CD4-positive, alpha-beta T cell (primary cell): ENCODE measurements around the gene VAV1. TPM values are rescaled to one million over a fixed set of nuclear protein-coding genes. Genes with fewer than 3 reads are reported as not detected.
"Not testable (repeated sequence)": the region's sequence is repeated elsewhere in the genome, so short reads cannot be mapped to it uniquely, and the experiment has no call there.

Source experiments
- ATAC-seq: fragments of 200-7000 bp; cut with Tn5 transposase; one replicate; pipeline ENCODE4 v1.10.0; 2022; ENCODE audit warnings: mild to moderate bottlenecking; ENCODE audit not compliant: poor library complexity
- CTCF ChIA-PET: fragments of 350-600 bp; sonication (Branson Sonifier 250); formaldehyde crosslinking; loops from one replicate; lab custom pipeline; 2021; ENCODE audit warnings: antibody characterized with exemption, inconsistent platforms; lab: Charles Lee
- POLR2A ChIA-PET: fragments of 350-600 bp; sonication (Branson Sonifier 250); formaldehyde crosslinking; loops from one replicate; lab custom pipeline; 2021; ENCODE audit warnings: antibody characterized with exemption, inconsistent platforms; lab: Charles Lee
- DNase-seq, 14 experiments: peaks; one replicate each; pipeline ENCODE4 v3.0.0-alpha.2; 2013 to 2020; ENCODE audit warnings: mixed read lengths in 2 of 14
- H3K27ac ChIP-seq, 2 donors: one replicate each; pipeline versions ENCODE4 v1.5.1 to v1.7.0; 2013; ENCODE audit warnings: low read length in 2 of 2, low read depth in 1 of 2, mild to moderate bottlenecking in 1 of 2
- H3K27me3 ChIP-seq, 2 experiments: 1 replicate in 1 of 2; 2 replicates in 1 of 2; pipeline versions ENCODE4 v1.6.1 to v1.7.0; 2013; ENCODE audit warnings: low read length in 2 of 2, control low read depth in 1 of 2, mild to moderate bottlenecking in 1 of 2, moderate library complexity in 1 of 2; ENCODE audit not compliant: insufficient read depth in 2 of 2, control insufficient read depth in 1 of 2
- H3K36me3 ChIP-seq: one replicate; pipeline ENCODE4 v1.6.1; 2013; ENCODE audit warnings: low read length, control low read depth; ENCODE audit not compliant: insufficient read depth
- H3K4me1 ChIP-seq: one replicate; pipeline ENCODE4 v1.6.1; 2013; ENCODE audit warnings: low read length, control low read depth; ENCODE audit not compliant: insufficient read depth
- H3K4me3 ChIP-seq: one replicate; pipeline ENCODE4 v1.5.1; 2013; ENCODE audit warnings: mild to moderate bottlenecking, low read length, moderate library complexity
- H3K9me3 ChIP-seq, 2 experiments: 1 replicate in 1 of 2; 2 replicates in 1 of 2; pipeline versions ENCODE4 v1.6.1 to v1.7.0; 2013; ENCODE audit warnings: low read length in 2 of 2, mild to moderate bottlenecking in 2 of 2, control low read depth in 1 of 2, moderate library complexity in 1 of 2; ENCODE audit not compliant: control insufficient read depth in 1 of 2, insufficient read depth in 1 of 2
- H3K27ac Mint-ChIP-seq: one replicate; pipeline ENCODE4 v1.8.0; 2020; ENCODE audit warnings: mixed read lengths
- H3K27me3 Mint-ChIP-seq: one replicate; pipeline ENCODE4 v1.8.0; 2021; ENCODE audit warnings: mixed read lengths
- H3K36me3 Mint-ChIP-seq: one replicate; pipeline ENCODE4 v1.8.0; 2021; ENCODE audit warnings: low read depth, mixed read lengths
- H3K4me1 Mint-ChIP-seq: one replicate; pipeline ENCODE4 v1.8.0; 2021; ENCODE audit warnings: low read depth, mixed read lengths
- H3K4me3 Mint-ChIP-seq: one replicate; pipeline ENCODE4 v1.8.0; 2020; ENCODE audit warnings: mild to moderate bottlenecking, mixed read lengths
- H3K9me3 Mint-ChIP-seq: one replicate; pipeline ENCODE4 v1.8.0; 2020; ENCODE audit warnings: mixed read lengths
- intact Hi-C, 2 experiments: fragments of 100-400 bp; cut with DNase I in 1 of 2; cut with micrococcal nuclease in 1 of 2; formaldehyde crosslinking; loops; one replicate each; pipeline versions ENCODE4 v1.15.1 to v1.9.0; 2023 to 2025; cut with DNase I, micrococcal nuclease
- total RNA-seq, 174 experiments: library from RNA in 2 of 174; stranded (reverse) in 2 of 174; gene quantifications; one replicate each; pipeline ENCODE4 v1.2.3 and lab custom pipeline; 2021 to 2026
- TF ChIP-seq, protein P1 (sequence below): fragments of 200-600 bp; IDR thresholded peaks from one replicate; pipeline ENCODE4 v1.8.0; 2022; ENCODE audit warnings: antibody characterized with exemption, mild to moderate bottlenecking

The VAV1 gene
- total RNA-seq, 2 experiments from 2014 or later = 70.0 to 70.1 TPM

DNA sequence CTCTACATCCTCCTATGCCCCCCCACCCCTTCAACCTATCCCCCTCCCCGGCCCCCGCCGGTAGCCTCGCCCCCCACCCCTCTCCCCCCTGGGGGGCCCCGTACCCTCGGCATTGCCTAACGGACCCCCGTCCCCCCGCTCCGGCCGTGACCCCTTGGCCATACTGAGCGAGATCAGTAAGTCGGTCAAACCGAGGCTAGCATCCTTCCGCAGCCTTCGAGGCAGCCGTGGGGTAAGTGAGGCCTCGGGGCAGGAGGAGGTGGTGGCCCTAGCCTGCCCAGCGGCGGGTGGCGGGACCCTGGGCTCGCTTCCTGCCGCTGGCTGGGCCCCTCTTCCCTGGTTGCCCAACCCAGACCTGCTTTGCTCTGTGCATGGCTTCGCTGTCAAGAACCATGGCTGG is 26.5 kb upstream of the VAV1 start:
- no peaks in the 10 kb centered on the region for H3K9me3 Mint-ChIP-seq
- peaks cover 5% of the 10 kb centered on the region for H3K4me1 Mint-ChIP-seq
- Histone ChIP-seq H3K4me3 (no peak overlapping the region), H3K4me1 (peaks cover 4% of the 10 kb centered on the region), H3K27me3 (no peaks in the 10 kb centered on the region), H3K36me3 (peaks cover 44% of the 10 kb centered on the region), H3K27ac (no peak overlapping the region), H3K9me3 (no peaks in the 10 kb centered on the region)
- POLR2A ChIA-PET = no interaction called here
- no peak overlapping the region for H3K4me3 Mint-ChIP-seq
- ATAC-seq (no peak), DNase-seq (no peak)
- H3K27ac Mint-ChIP-seq = no peak overlapping the region
- H3K36me3 Mint-ChIP-seq = peaks cover 68% of the 10 kb centered on the region
- H3K27me3 Mint-ChIP-seq = no peaks in the 10 kb centered on the region
- CTCF ChIA-PET = no interaction called here
- TF ChIP-seq, protein P1, sequence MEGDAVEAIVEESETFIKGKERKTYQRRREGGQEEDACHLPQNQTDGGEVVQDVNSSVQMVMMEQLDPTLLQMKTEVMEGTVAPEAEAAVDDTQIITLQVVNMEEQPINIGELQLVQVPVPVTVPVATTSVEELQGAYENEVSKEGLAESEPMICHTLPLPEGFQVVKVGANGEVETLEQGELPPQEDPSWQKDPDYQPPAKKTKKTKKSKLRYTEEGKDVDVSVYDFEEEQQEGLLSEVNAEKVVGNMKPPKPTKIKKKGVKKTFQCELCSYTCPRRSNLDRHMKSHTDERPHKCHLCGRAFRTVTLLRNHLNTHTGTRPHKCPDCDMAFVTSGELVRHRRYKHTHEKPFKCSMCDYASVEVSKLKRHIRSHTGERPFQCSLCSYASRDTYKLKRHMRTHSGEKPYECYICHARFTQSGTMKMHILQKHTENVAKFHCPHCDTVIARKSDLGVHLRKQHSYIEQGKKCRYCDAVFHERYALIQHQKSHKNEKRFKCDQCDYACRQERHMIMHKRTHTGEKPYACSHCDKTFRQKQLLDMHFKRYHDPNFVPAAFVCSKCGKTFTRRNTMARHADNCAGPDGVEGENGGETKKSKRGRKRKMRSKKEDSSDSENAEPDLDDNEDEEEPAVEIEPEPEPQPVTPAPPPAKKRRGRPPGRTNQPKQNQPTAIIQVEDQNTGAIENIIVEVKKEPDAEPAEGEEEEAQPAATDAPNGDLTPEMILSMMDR = no peak
- intact Hi-C loops = no loop called here

DNA sequence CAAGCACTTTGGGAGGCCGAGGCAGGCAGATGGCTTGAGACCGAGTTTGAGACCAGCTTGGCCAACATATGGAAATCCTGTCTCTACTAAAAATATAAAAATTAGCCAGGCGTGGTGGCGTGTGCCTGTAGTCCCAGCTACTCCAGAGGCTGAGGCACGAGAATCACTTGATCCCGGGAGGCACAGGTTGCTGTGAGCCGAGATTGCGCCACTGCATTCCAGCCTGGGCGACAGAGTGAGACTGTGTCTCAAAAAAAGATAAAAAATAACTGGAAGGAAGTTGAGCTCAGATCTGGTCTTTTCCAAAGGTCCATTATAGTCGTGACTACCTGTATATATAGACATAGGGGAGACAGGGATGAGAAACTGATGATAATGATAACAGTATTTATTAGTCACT is 24.0 kb upstream of the VAV1 start:
- H3K4me1 Mint-ChIP-seq, CTCF ChIA-PET, H3K27me3 ChIP-seq, H3K4me3 ChIP-seq, intact Hi-C loops, H3K9me3 ChIP-seq, H3K27ac Mint-ChIP-seq, H3K27me3 Mint-ChIP-seq, H3K27ac ChIP-seq, DNase-seq, H3K9me3 Mint-ChIP-seq, H3K4me3 Mint-ChIP-seq, H3K4me1 ChIP-seq, ATAC-seq: not testable (repeated sequence)
- H3K36me3 ChIP-seq = peaks cover 68% of the 10 kb centered on the region
- POLR2A ChIA-PET = interaction anchor here (1.9 kb wide), 1 partner anchor 11 kb away, joined by 4 read pairs; the partner anchor contains the start of gene GPR108
- peaks cover 82% of the 10 kb centered on the region for H3K36me3 Mint-ChIP-seq

DNA sequence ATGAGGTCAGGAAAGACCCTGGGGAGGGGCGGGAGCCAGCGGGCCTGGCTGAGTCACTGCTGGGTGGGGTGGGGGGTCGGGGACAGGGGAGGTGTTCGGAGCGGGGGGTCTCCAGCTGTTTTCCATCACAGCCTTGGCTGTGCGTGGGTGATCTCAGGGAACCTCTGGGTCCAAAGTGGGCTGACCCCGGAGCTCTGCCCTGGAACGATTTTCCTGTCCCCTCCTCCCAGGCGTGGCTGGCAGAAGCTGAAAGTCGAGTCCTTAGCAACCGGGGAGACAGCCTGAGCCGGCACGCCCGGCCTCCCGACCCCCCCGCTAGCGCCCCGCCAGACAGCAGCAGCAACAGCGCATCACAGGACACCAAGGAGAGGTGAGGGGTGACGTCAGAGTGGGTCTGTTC is 22.4 kb upstream of the VAV1 start:
- H3K27me3 ChIP-seq = no peaks in the 10 kb centered on the region
- no peak overlapping the region for H3K27ac ChIP-seq
- no peak for DNase-seq
- H3K4me1 Mint-ChIP-seq = peaks cover 11% of the 10 kb centered on the region
- peaks cover 85% of the 10 kb centered on the region for H3K36me3 Mint-ChIP-seq
- H3K27ac Mint-ChIP-seq = no peak overlapping the region
- no peaks in the 10 kb centered on the region for H3K9me3 ChIP-seq
- ATAC-seq = no peak
- no peaks in the 10 kb centered on the region for H3K9me3 Mint-ChIP-seq
- peaks cover 83% of the 10 kb centered on the region for H3K36me3 ChIP-seq
- TF ChIP-seq, protein P1 = no peak
- intact Hi-C loops = loop anchor here in 1 of 2 experiments (5.0 kb wide), 1 partner anchor 233 kb away; no protein-coding TSS in a partner anchor
- H3K4me1 ChIP-seq = peaks cover 14% of the 10 kb centered on the region
- ChIA-PET POLR2A (interaction anchor here (1.9 kb wide), 1 partner anchor 13 kb away, joined by 4 read pairs; the partner anchor contains the start of gene GPR108), CTCF (interaction anchor here (0.6 kb wide), 1 partner anchor 113 kb away, joined by 3 read pairs; no protein-coding TSS in a partner anchor)
- H3K4me3 Mint-ChIP-seq = no peak overlapping the region
- H3K4me3 ChIP-seq = no peak overlapping the region
- no peaks in the 10 kb centered on the region for H3K27me3 Mint-ChIP-seq

DNA sequence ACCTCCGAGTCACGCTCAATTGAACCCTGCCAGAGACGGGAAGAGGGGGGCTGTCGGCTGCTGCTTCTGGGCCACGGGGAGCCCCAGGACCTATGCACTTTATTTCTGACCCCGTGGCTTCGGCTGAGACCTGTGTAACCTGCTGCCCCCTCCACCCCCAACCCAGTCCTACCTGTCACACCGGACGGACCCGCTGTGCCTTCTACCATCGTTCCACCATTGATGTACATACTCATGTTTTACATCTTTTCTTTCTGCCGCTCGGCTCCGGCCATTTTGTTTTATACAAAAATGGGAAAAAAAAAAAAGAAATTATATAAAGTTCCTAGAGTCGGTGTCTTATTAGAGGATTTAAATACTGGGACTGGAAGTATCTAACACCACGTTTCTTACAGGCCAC is 21.3 kb upstream of the VAV1 start:
- Histone ChIP-seq H3K4me3 (no peak overlapping the region), H3K27me3 (no peaks in the 10 kb centered on the region), H3K4me1 (peaks cover 14% of the 10 kb centered on the region), H3K27ac (no peak overlapping the region), H3K9me3 (no peaks in the 10 kb centered on the region), H3K36me3 (peaks cover 77% of the 10 kb centered on the region)
- intact Hi-C loops = loop anchor here in 1 of 2 experiments (5.0 kb wide), 1 partner anchor 234 kb away; no protein-coding TSS in a partner anchor
- Mint-ChIP-seq H3K36me3 (peaks cover 86% of the 10 kb centered on the region), H3K9me3 (no peaks in the 10 kb centered on the region), H3K27me3 (no peaks in the 10 kb centered on the region), H3K4me1 (peaks cover 11% of the 10 kb centered on the region), H3K4me3 (no peak overlapping the region), H3K27ac (no peak overlapping the region)
- DNase-seq (no peak), ATAC-seq (no peak)
- ChIA-PET POLR2A (no interaction called here), CTCF (no interaction called here)
- TF ChIP-seq, protein P1 = no peak
